Keratinocyte (primary cell): ENCODE data around the gene EPB41.

ENCODE experiments used
- EZH2 ChIP-seq: IDR thresholded peaks from one replicate; pipeline ENCODE4 v1.6.1; 2012; ENCODE audit warnings: inconsistent platforms, mild to moderate bottlenecking, low read length, moderate library complexity
- TF ChIP-seq, protein P1 (sequence below), 3 experiments: IDR thresholded peaks in 1 of 3; conservative IDR thresholded peaks in 1 of 3; optimal IDR thresholded peaks in 1 of 3; 2 replicates in 2 of 3; 3 replicates in 1 of 3; pipeline versions ENCODE3 to v1.5.1; 2011; ENCODE audit warnings: low read length in 3 of 3, mild to moderate bottlenecking in 3 of 3, moderate library complexity in 2 of 3, control low read depth in 1 of 3, inconsistent platforms in 1 of 3; ENCODE audit not compliant: insufficient read depth in 2 of 3; ENCODE audit errors: extremely low read depth in 1 of 3

GRCh38 chr1:29062157-29062942, 148.0 kb downstream of the EPB41 start:
- TF ChIP-seq, protein P1, sequence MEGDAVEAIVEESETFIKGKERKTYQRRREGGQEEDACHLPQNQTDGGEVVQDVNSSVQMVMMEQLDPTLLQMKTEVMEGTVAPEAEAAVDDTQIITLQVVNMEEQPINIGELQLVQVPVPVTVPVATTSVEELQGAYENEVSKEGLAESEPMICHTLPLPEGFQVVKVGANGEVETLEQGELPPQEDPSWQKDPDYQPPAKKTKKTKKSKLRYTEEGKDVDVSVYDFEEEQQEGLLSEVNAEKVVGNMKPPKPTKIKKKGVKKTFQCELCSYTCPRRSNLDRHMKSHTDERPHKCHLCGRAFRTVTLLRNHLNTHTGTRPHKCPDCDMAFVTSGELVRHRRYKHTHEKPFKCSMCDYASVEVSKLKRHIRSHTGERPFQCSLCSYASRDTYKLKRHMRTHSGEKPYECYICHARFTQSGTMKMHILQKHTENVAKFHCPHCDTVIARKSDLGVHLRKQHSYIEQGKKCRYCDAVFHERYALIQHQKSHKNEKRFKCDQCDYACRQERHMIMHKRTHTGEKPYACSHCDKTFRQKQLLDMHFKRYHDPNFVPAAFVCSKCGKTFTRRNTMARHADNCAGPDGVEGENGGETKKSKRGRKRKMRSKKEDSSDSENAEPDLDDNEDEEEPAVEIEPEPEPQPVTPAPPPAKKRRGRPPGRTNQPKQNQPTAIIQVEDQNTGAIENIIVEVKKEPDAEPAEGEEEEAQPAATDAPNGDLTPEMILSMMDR (optimal IDR thresholded peaks at IDR 0.05 in 1 of 3, IDR thresholded peaks at IDR 0.05 in 1 of 3, conservative IDR thresholded peaks at IDR 0.05 in 1 of 3; ENCODE audit: extremely low read depth in 1 of 3, insufficient read depth in 2 of 3, low read length in 3 of 3), result no peak
- TF ChIP-seq EZH2, result no peak
